H9 (cell line): Measurements from ENCODE around the gene TMEM140. TPM values are rescaled to one million over a fixed set of nuclear protein-coding genes. Genes with fewer than 3 reads are reported as not detected.
"Not testable (repeated sequence)": the region's sequence is repeated elsewhere in the genome, so short reads cannot be mapped to it uniquely, and the experiment has no call there.

Experiments used
- DNase-seq: peaks from one replicate; pipeline ENCODE4 v3.0.0-alpha.2; 2017
- H2AFZ ChIP-seq: one replicate; pipeline ENCODE4 v1.6.1; 2013; ENCODE audit warnings: mild to moderate bottlenecking, low read length, control low read depth, moderate library complexity
- H2AK5ac ChIP-seq: 2 replicates; pipeline ENCODE4 v1.6.1; 2013; ENCODE audit warnings: low read length, control low read depth, mixed read lengths; ENCODE audit not compliant: insufficient read length
- H2BK120ac ChIP-seq: one replicate; pipeline ENCODE4 v1.6.1; 2013; ENCODE audit warnings: low read depth, mild to moderate bottlenecking, low read length, control low read depth, inconsistent platforms; ENCODE audit not compliant: poor library complexity, severe bottlenecking
- H2BK12ac ChIP-seq: 2 replicates; pipeline ENCODE4 v1.6.1; 2013; ENCODE audit warnings: low read length, control low read depth, mixed read lengths, low read depth; ENCODE audit not compliant: insufficient read length
- H2BK15ac ChIP-seq: 2 replicates; pipeline ENCODE4 v1.6.1; 2013; ENCODE audit warnings: low read depth, low read length, control low read depth
- H2BK20ac ChIP-seq: one replicate; pipeline ENCODE4 v1.6.1; 2013; ENCODE audit warnings: low read depth, mild to moderate bottlenecking, low read length, control low read depth, inconsistent platforms; ENCODE audit not compliant: poor library complexity, severe bottlenecking
- H2BK5ac ChIP-seq: 2 replicates; pipeline ENCODE4 v1.6.1; 2013; ENCODE audit warnings: low read length, control low read depth, mixed read lengths; ENCODE audit not compliant: insufficient read length
- H3K14ac ChIP-seq: 2 replicates; pipeline ENCODE4 v1.6.1; 2013; ENCODE audit warnings: low read length, control low read depth; ENCODE audit not compliant: insufficient read depth
- H3K18ac ChIP-seq: 2 replicates; pipeline ENCODE4 v1.6.1; 2013; ENCODE audit warnings: low read depth, mild to moderate bottlenecking, mixed read lengths, low read length, control low read depth; ENCODE audit not compliant: insufficient read length
- H3K23ac ChIP-seq: 2 replicates; pipeline ENCODE4 v1.6.1; 2013; ENCODE audit warnings: low read length, control low read depth, mixed read lengths, low read depth; ENCODE audit not compliant: insufficient read length
- H3K23me2 ChIP-seq: 2 replicates; pipeline ENCODE4 v1.6.1; 2013; ENCODE audit warnings: low read depth, mild to moderate bottlenecking, mixed read lengths, low read length, control low read depth; ENCODE audit not compliant: insufficient read length, poor library complexity, severe bottlenecking
- H3K27ac ChIP-seq: 2 replicates; pipeline ENCODE4 v1.5.1; 2013; ENCODE audit warnings: low read length, control low read depth, mixed read lengths, low read depth; ENCODE audit not compliant: insufficient read length
- H3K27me3 ChIP-seq: 2 replicates; pipeline ENCODE4 v1.6.1; 2013; ENCODE audit warnings: low read length, control low read depth, inconsistent platforms; ENCODE audit not compliant: insufficient read depth
- H3K4ac ChIP-seq: 2 replicates; pipeline ENCODE4 v1.6.1; 2013; ENCODE audit warnings: low read depth, mild to moderate bottlenecking, control low read depth, inconsistent platforms, low read length, moderate library complexity
- H3K4me1 ChIP-seq: 2 replicates; pipeline ENCODE4 v1.6.1; 2013; ENCODE audit warnings: low read length, control low read depth, inconsistent platforms; ENCODE audit not compliant: insufficient read depth
- H3K4me2 ChIP-seq: 2 replicates; pipeline ENCODE4 v1.6.1; 2013; ENCODE audit warnings: low read length, control low read depth, mixed read lengths; ENCODE audit not compliant: insufficient read length, insufficient read depth
- H3K56ac ChIP-seq: 2 replicates; pipeline ENCODE4 v1.6.1; 2013; ENCODE audit warnings: low read depth, mild to moderate bottlenecking, mixed read lengths, low read length, control low read depth; ENCODE audit not compliant: insufficient read length
- H3K79me1 ChIP-seq: 2 replicates; pipeline ENCODE4 v1.6.1; 2013; ENCODE audit warnings: low read depth, mild to moderate bottlenecking, moderate library complexity, low read length, control low read depth, inconsistent platforms; ENCODE audit not compliant: insufficient read depth, poor library complexity, severe bottlenecking
- H3K79me2 ChIP-seq: 2 replicates; pipeline ENCODE4 v1.6.1; 2013; ENCODE audit warnings: low read length, control low read depth, inconsistent platforms; ENCODE audit not compliant: insufficient read depth
- H3K9ac ChIP-seq: 2 replicates; pipeline ENCODE4 v1.6.1; 2013; ENCODE audit warnings: low read length, control low read depth, mixed read lengths; ENCODE audit not compliant: insufficient read length; ENCODE audit errors: extremely low read depth
- H3K9me3 ChIP-seq: one replicate; pipeline ENCODE4 v1.6.1; 2013; ENCODE audit warnings: low read depth, low read length, inconsistent platforms; ENCODE audit not compliant: control insufficient read depth
- H3T11ph ChIP-seq: one replicate; pipeline ENCODE4 v1.6.1; 2013; ENCODE audit warnings: mild to moderate bottlenecking, low read length, control low read depth, inconsistent platforms
- H4K20me1 ChIP-seq: one replicate; pipeline ENCODE4 v1.6.1; 2013; ENCODE audit not compliant: control insufficient read depth, insufficient read length, insufficient read depth
- H4K5ac ChIP-seq: 2 replicates; pipeline ENCODE4 v1.6.1; 2013; ENCODE audit warnings: low read depth, mild to moderate bottlenecking, mixed read lengths, low read length, control low read depth; ENCODE audit not compliant: insufficient read length
- H4K8ac ChIP-seq: replicated peaks from 2 replicates; pipeline ENCODE4 v1.6.1; 2013; ENCODE audit warnings: low read length, control low read depth, mixed read lengths, low read depth; ENCODE audit not compliant: insufficient read length
- H4K91ac ChIP-seq: 2 replicates; pipeline ENCODE4 v1.6.1; 2013; ENCODE audit warnings: low read depth, mild to moderate bottlenecking, moderate library complexity, mixed read lengths, low read length, control low read depth; ENCODE audit not compliant: insufficient read length
- H3K27ac Mint-ChIP-seq, 3 experiments: 2 replicates in 2 of 3; 3 replicates in 1 of 3; pipeline ENCODE4 v1.8.0; 2020 to 2021; ENCODE audit warnings: mixed read lengths in 3 of 3, mild to moderate bottlenecking in 1 of 3, moderate library complexity in 1 of 3
- H3K27me3 Mint-ChIP-seq: 2 replicates; pipeline ENCODE4 v1.8.0; 2021; ENCODE audit warnings: low read depth, mild to moderate bottlenecking, moderate library complexity, mixed read lengths
- H3K36me3 Mint-ChIP-seq, 3 experiments: 2 replicates in 2 of 3; 3 replicates in 1 of 3; pipeline ENCODE4 v1.8.0; 2020 to 2021; ENCODE audit warnings: low read depth in 3 of 3, mixed read lengths in 3 of 3; ENCODE audit not compliant: insufficient read depth in 1 of 3
- H3K4me1 Mint-ChIP-seq, 2 experiments: 2 replicates each; pipeline ENCODE4 v1.8.0; 2020; ENCODE audit warnings: mixed read lengths in 2 of 2
- H3K4me3 Mint-ChIP-seq, 2 experiments: 2 replicates in 1 of 2; 3 replicates in 1 of 2; pipeline ENCODE4 v1.8.0; 2020 to 2021; ENCODE audit warnings: mild to moderate bottlenecking in 2 of 2, mixed read lengths in 2 of 2, moderate library complexity in 1 of 2
- H3K9me3 Mint-ChIP-seq, 2 experiments: 2 replicates in 1 of 2; 3 replicates in 1 of 2; pipeline ENCODE4 v1.8.0; 2020; ENCODE audit warnings: mild to moderate bottlenecking in 2 of 2, mixed read lengths in 2 of 2, moderate library complexity in 1 of 2
- CTCF ChIP-seq: fragments of 200-600 bp; sonication (generic); conservative IDR thresholded peaks from 3 replicates; pipeline ENCODE4 v1.8.0; 2021; ENCODE audit warnings: antibody characterized with exemption, mild to moderate bottlenecking
- WGBS: extraction: QIAGEN DNeasy Blood & Tissue Kit; methylation state at CpG from one replicate; pipeline ENCODE4 v1.1.7; 2013; ENCODE audit warnings: missing lambda C conversion rate, low lambda C conversion rate, mixed read lengths; ENCODE audit not compliant: insufficient read length; ENCODE audit errors: extremely low coverage; 5-methylcytosine and 5-hydroxymethylcytosine counted together
- total RNA-seq: library from RNA; stranded (reverse); gene quantifications from 2 replicates; pipeline ENCODE4 v1.2.1, GENCODE V29; 2021

TMEM140 gene
- total RNA-seq, 1 experiment from 2014 or later: not detected

DNA sequence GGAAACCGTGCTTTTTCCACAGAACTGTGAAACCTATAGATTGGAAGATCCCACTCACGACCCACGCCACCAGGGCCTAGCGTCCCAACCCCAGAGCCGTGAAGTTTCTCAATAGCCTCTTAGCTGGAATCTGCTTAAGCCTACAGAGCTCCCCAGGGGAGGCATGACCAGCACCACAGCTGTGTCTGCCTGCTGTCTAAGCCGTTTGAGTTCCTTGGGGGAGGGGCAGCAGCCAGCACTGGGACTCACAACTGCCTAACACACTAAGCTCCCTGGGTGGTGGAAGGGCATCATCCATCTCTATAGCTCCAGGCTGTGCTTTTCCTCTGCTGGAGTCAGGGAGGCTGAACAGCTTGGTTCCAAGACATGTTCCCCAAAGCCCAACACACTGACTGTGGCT lies 26.0 kb upstream of the TMEM140 start:
- no peaks in the 10 kb centered on the region for H3K23me2 ChIP-seq
- no peak overlapping the region for H2BK20ac ChIP-seq
- Mint-ChIP-seq H3K4me1 (peaks cover 2 to 7% of the 10 kb centered on the region in 2 experiments; a peak in 2 of 4 replicates), H3K27ac (peak overlapping the region in 1 of 3 experiments; percentile 72; a peak in 1 of 7 replicates), H3K36me3 (peaks cover 4 to 19% (median 14%) of the 10 kb centered on the region in 3 experiments; a peak in 6 of 7 replicates), H3K4me3 (no peak overlapping the region), H3K27me3 (no peaks in the 10 kb centered on the region; the same call in 1 of the 2 replicates), H3K9me3 (peaks cover 13 to 16% of the 10 kb centered on the region in 2 experiments)
- no peak overlapping the region for H3K4me2 ChIP-seq
- no peak overlapping the region for H4K5ac ChIP-seq
- H3K4me1 ChIP-seq: no peaks in the 10 kb centered on the region
- no peak overlapping the region for H2AFZ ChIP-seq
- no peak overlapping the region for H4K8ac ChIP-seq
- no peak overlapping the region for H2BK120ac ChIP-seq
- H3K14ac ChIP-seq: no peak overlapping the region
- no peaks in the 10 kb centered on the region for H3K79me1 ChIP-seq
- no peak overlapping the region for H3K23ac ChIP-seq
- no peak for TF ChIP-seq CTCF
- no peak overlapping the region for H3K9ac ChIP-seq
- H3K79me2 ChIP-seq: no peaks in the 10 kb centered on the region
- no peak overlapping the region for H3K56ac ChIP-seq
- H4K20me1 ChIP-seq: no peaks in the 10 kb centered on the region
- H3K27ac ChIP-seq: no peak overlapping the region
- H3K4ac ChIP-seq: no peak overlapping the region
- no peaks in the 10 kb centered on the region for H3K9me3 ChIP-seq
- H3K18ac ChIP-seq: no peak overlapping the region
- H2BK5ac ChIP-seq: no peak overlapping the region
- WGBS: no CpG with 5 or more reads among the region's 6 CpGs
- peak; percentile 30 for DNase-seq
- H3K27me3 ChIP-seq: no peaks in the 10 kb centered on the region
- no peak overlapping the region for H4K91ac ChIP-seq
- no peak overlapping the region for H3T11ph ChIP-seq
- H2AK5ac ChIP-seq: no peak overlapping the region
- H2BK12ac ChIP-seq: no peak overlapping the region
- no peak overlapping the region for H2BK15ac ChIP-seq

DNA sequence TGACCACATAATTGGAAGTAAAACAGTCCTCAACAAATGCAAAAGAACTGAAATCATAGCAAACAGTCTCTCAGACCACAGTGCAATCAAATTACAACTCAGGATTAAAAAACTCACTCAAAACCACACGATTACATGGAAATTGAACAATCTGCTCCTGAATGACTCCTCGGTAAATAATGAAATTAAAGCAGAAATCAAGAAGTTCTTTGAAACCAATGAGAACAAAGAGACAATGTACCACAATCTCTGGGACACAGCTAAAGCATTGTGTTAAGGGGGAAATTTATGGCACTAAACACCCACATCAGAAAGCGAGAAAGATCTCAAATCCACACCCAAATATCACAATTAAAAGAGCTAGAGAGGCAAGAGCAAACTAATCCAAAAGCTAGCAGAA lies 23.2 kb upstream of the TMEM140 start:
- not testable (repeated sequence) for DNase-seq, H4K91ac ChIP-seq, H3K9ac ChIP-seq, H3K27ac Mint-ChIP-seq, H2BK12ac ChIP-seq, H3K27ac ChIP-seq, H4K20me1 ChIP-seq, H3K79me2 ChIP-seq, H2BK120ac ChIP-seq, H3K23me2 ChIP-seq, H3K27me3 ChIP-seq, H4K8ac ChIP-seq, H2BK20ac ChIP-seq, H2BK5ac ChIP-seq, H3K18ac ChIP-seq, H3K4me3 Mint-ChIP-seq, H3K4me1 Mint-ChIP-seq, H3K14ac ChIP-seq, H3K27me3 Mint-ChIP-seq, H3K4me2 ChIP-seq, H3K23ac ChIP-seq, H3K4me1 ChIP-seq, H4K5ac ChIP-seq, H3T11ph ChIP-seq, H3K9me3 ChIP-seq, H2AFZ ChIP-seq, H3K4ac ChIP-seq, H3K56ac ChIP-seq, H3K79me1 ChIP-seq, H2BK15ac ChIP-seq, H2AK5ac ChIP-seq
- Mint-ChIP-seq H3K9me3 (peaks cover 13% of the 10 kb centered on the region in 2 experiments), H3K36me3 (peaks cover 4 to 19% (median 10%) of the 10 kb centered on the region in 3 experiments; a peak in 5 of 7 replicates)
- WGBS: no CpG with 5 or more reads among the region's 3 CpGs
